ENCODE measurements around the gene C12orf76. TPM values are rescaled to one million over a fixed set of nuclear protein-coding genes. Genes with fewer than 3 reads are reported as not detected.

Gene C12orf76
- polyA plus RNA-seq, 2 of the 4 experiments (the other 2 are of a cell fraction): 13.3 to 22.6 TPM

- H3K9me3 ChIP-seq: no peaks in the 10 kb centered on the region
- TF ChIP-seq REST (IDR thresholded peaks at IDR 0.05) (no peak), BCL3 (IDR thresholded peaks at IDR 0.05) (no peak), MAX (IDR thresholded peaks at IDR 0.05) (no peak)
Observed at GRCh38 chr12:110029290-110029815, 19.0 kb downstream of the C12orf76 start.

GRCh38 chr12:110028323-110028722 lies 20.0 kb downstream of the C12orf76 start:
- DNase-seq (ENCODE audit: low read depth in 1 of 2, low spot score in 1 of 2): no peak
- no peak overlapping the region for H3K4me2 ChIP-seq
- H3K9me3 ChIP-seq: no peaks in the 10 kb centered on the region
- ChIA-PET POLR2A (no interaction called here), CTCF (interaction anchor here (1.1 to 2.4 kb wide), 3 partner anchors 9 to 422 kb away, joined by 3 to 10 read pairs (median 3); partner anchors contain the start of gene ARPC3)
- no peak overlapping the region for H3K4me3 ChIP-seq
- 75% methylated on average over 6 of the region's 6 CpGs for WGBS (ENCODE audit: missing lambda C conversion rate)
- H3K4me1 ChIP-seq: peaks cover 22% of the 10 kb centered on the region
- ATAC-seq: no peak
- TF ChIP-seq EHF (CRISPR knock-in tag; IDR thresholded peaks at IDR 0.05): no peak
- no peak for TF ChIP-seq CHD4 (IDR thresholded peaks at IDR 0.05; ENCODE audit: borderline replicate concordance)
- TF ChIP-seq HES2 (IDR thresholded peaks at IDR 0.05): no peak
- TF ChIP-seq HOXB13 (CRISPR knock-in tag; IDR thresholded peaks at IDR 0.05; ENCODE audit: low read depth): no peak
- TF ChIP-seq CHD2 (IDR thresholded peaks at IDR 0.05; ENCODE audit: low read length, partially characterized antibody): no peak
- TF ChIP-seq EP300 (IDR thresholded peaks at IDR 0.05): no peak
- TF ChIP-seq FOXS1 (CRISPR knock-in tag; IDR thresholded peaks at IDR 0.05): no peak
- TF ChIP-seq TP53 (CRISPR knock-in tag; IDR thresholded peaks at IDR 0.05): no peak
- TF ChIP-seq RARB (CRISPR knock-in tag; IDR thresholded peaks at IDR 0.05): no peak
- TF ChIP-seq POLR2AphosphoS2 (conservative IDR thresholded peaks at IDR 0.05; ENCODE audit: low read length): no peak
- no peak for TF ChIP-seq SREBF2 (IDR thresholded peaks at IDR 0.05)
- TF ChIP-seq RFX5 (IDR thresholded peaks at IDR 0.05): no peak
- no peak for TF ChIP-seq BHLHE40 (IDR thresholded peaks at IDR 0.05; ENCODE audit: low read depth, low read length)
- H3K27ac ChIP-seq: no peak overlapping the region
- no peak for FAIRE-seq

More at GRCh38 chr12:110029290-110029815, 19.0 kb downstream of the C12orf76 start:
- CTCF ChIA-PET: interaction anchor here (2.4 kb wide), 1 partner anchor 8 kb away, joined by 10 read pairs; no protein-coding TSS in a partner anchor
- ATAC-seq: no peak
- DNase-seq (ENCODE audit: low read depth in 1 of 2, low spot score in 1 of 2): no peak
- Histone ChIP-seq H3K4me3 (no peak overlapping the region), H3K27ac (no peak overlapping the region), H3K4me2 (no peak overlapping the region), H3K4me1 (peaks cover 12% of the 10 kb centered on the region)
- POLR2A ChIA-PET: no interaction called here
- 69% methylated on average over 2 of the region's 2 CpGs for WGBS (ENCODE audit: missing lambda C conversion rate)
- FAIRE-seq: no peak

GRCh38 chr12:110024051-110024450 lies 24.3 kb downstream of the C12orf76 start:
- peaks cover 31% of the 10 kb centered on the region for H3K4me1 ChIP-seq
- ChIA-PET POLR2A (no interaction called here), CTCF (interaction anchor here (0.6 to 4.1 kb wide), 9 partner anchors 10 to 426 kb away, joined by 3 to 34 read pairs (median 3); partner anchors contain the start of gene ARPC3)
- peak overlapping the region in 1 of 2 experiments; percentile 64; a peak in 1 of 6 replicates for H3K27ac ChIP-seq
- DNase-seq (ENCODE audit: low read depth in 1 of 2, low spot score in 1 of 2) (no peak), FAIRE-seq (no peak), ATAC-seq (no peak)
- 95% methylated on average over 2 of the region's 2 CpGs for WGBS (ENCODE audit: missing lambda C conversion rate)
- H3K9me3 ChIP-seq: no peaks in the 10 kb centered on the region
- H3K4me2 ChIP-seq: no peak overlapping the region
- no peak overlapping the region for H3K4me3 ChIP-seq
- TF ChIP-seq HDAC2 (IDR thresholded peaks at IDR 0.05) (no peak), HOXA7 (CRISPR knock-in tag; IDR thresholded peaks at IDR 0.05) (no peak), NPAS2 (CRISPR knock-in tag; IDR thresholded peaks at IDR 0.05; ENCODE audit: borderline replicate concordance) (no peak), HMGXB4 (CRISPR knock-in tag; IDR thresholded peaks at IDR 0.05; ENCODE audit: borderline replicate concordance) (no peak), SMC3 (IDR thresholded peaks at IDR 0.05) (no peak), ESRRA (IDR thresholded peaks at IDR 0.05; ENCODE audit: borderline replicate concordance, low read length) (no peak), ZSCAN20 (CRISPR knock-in tag; IDR thresholded peaks at IDR 0.05) (no peak)
